SK-N-SH (cell line): ENCODE data around the gene RCOR2.

Experiments used
- CHD2 ChIP-seq: fragments of 150-350 bp; IDR thresholded peaks from 2 replicates; pipeline ENCODE4 v1.6.1; 2018; ENCODE audit warnings: low read length; ENCODE audit not compliant: partially characterized antibody
- CTCF ChIP-seq: fragments of 200-600 bp; sonication (generic); IDR thresholded peaks from 2 replicates; pipeline ENCODE4 v1.6.1; 2017; ENCODE audit warnings: antibody characterized with exemption, mild to moderate bottlenecking, moderate library complexity
- EP300 ChIP-seq, 2 experiments: IDR thresholded peaks; 2 replicates each; pipeline versions ENCODE4 v1.4.0 to v1.6.1; 2012; ENCODE audit warnings: borderline replicate concordance in 1 of 2, low read depth in 1 of 2, low read length in 1 of 2
- FOSL2 ChIP-seq: IDR thresholded peaks from 2 replicates; pipeline ENCODE4 v1.4.0; 2012; ENCODE audit warnings: low read depth, mild to moderate bottlenecking, moderate library complexity, borderline replicate concordance
- FOXM1 ChIP-seq: IDR thresholded peaks from 2 replicates; pipeline ENCODE4 v1.4.0; 2012; ENCODE audit warnings: low read depth, mild to moderate bottlenecking
- JUND ChIP-seq: IDR thresholded peaks from 2 replicates; pipeline ENCODE4 v1.4.0; 2012
- MAX ChIP-seq: IDR thresholded peaks from 2 replicates; pipeline ENCODE4 v1.4.0; 2012; ENCODE audit warnings: low read depth
- MXI1 ChIP-seq: IDR thresholded peaks from 2 replicates; pipeline ENCODE4 v1.6.1; 2012; ENCODE audit warnings: mild to moderate bottlenecking, low read depth, low read length, improper control_type of control experiment
- RAD21 ChIP-seq: IDR thresholded peaks from 2 replicates; pipeline ENCODE4 v1.6.1; 2012; ENCODE audit warnings: mild to moderate bottlenecking, low read length
- REST ChIP-seq: IDR thresholded peaks from 2 replicates; pipeline ENCODE4 v1.6.1; 2012; ENCODE audit warnings: mild to moderate bottlenecking, low read depth, low read length, moderate library complexity
- RFX5 ChIP-seq: IDR thresholded peaks from 2 replicates; pipeline ENCODE4 v1.6.1; 2012; ENCODE audit warnings: mild to moderate bottlenecking, improper control_type of control experiment, low read length
- TAF1 ChIP-seq: IDR thresholded peaks from 2 replicates; pipeline ENCODE4 v1.6.1; 2012; ENCODE audit warnings: low read depth, mild to moderate bottlenecking, low read length, moderate library complexity, borderline replicate concordance
- USF1 ChIP-seq: IDR thresholded peaks from 2 replicates; pipeline ENCODE4 v1.4.0; 2012; ENCODE audit warnings: low read depth, borderline replicate concordance

- no peak for TF ChIP-seq USF1
- TF ChIP-seq CTCF = no peak
- TF ChIP-seq RAD21 = no peak
- no peak for TF ChIP-seq TAF1
- TF ChIP-seq EP300 (IDR thresholded peaks at IDR 0.05; ENCODE audit: borderline replicate concordance in 1 of 2, low read depth in 1 of 2, low read length in 1 of 2) = no peak
- no peak for TF ChIP-seq MXI1
- no peak for TF ChIP-seq CHD2
- TF ChIP-seq MAX = no peak
- TF ChIP-seq FOSL2 = no peak
- no peak for TF ChIP-seq JUND
- no peak for TF ChIP-seq RFX5
- TF ChIP-seq REST = no peak
- TF ChIP-seq FOXM1 = no peak
These were observed 12.7 kb upstream of the RCOR2 start for GRCh38 chr11:63929616-63930015.
